ENCODE measurements around the gene GMIP.
"Not testable (repeated sequence)": the region's sequence is repeated elsewhere in the genome, so short reads cannot be mapped to it uniquely, and the experiment has no call there.

The GMIP gene

GRCh38 chr19:19643158-19644053 is at the start of gene GMIP:
TSS of gene GMIP (minus strand) at chr19:19643657. CDS start at chr19:19643529, 128 bp downstream.
- peak; percentile 80 to 84 for DNase-seq (ENCODE audit: low read depth in 2 of 2)

- no peak for DNase-seq (ENCODE audit: low read depth in 2 of 2)
Observed at GRCh38 chr19:19691683-19692082, 48.2 kb upstream of the GMIP start.

- DNase-seq (ENCODE audit: low read depth in 2 of 2): not testable (repeated sequence)
Observed at GRCh38 chr19:19689023-19689422, 45.6 kb upstream of the GMIP start.

- DNase-seq (ENCODE audit: low read depth in 2 of 2): no peak
Observed at GRCh38 chr19:19687090-19687489, 43.6 kb upstream of the GMIP start.

- DNase-seq (ENCODE audit: low read depth in 2 of 2): no peak
Observed at GRCh38 chr19:19686580-19686979, 43.1 kb upstream of the GMIP start.

- not testable (repeated sequence) for DNase-seq (ENCODE audit: low read depth in 2 of 2)
Observed at GRCh38 chr19:19686119-19686518, 42.7 kb upstream of the GMIP start.

GRCh38 chr19:19679176-19680073 is 36.0 kb upstream of the GMIP start:
- no peak for DNase-seq (ENCODE audit: low read depth in 2 of 2)

- DNase-seq (ENCODE audit: low read depth in 2 of 2): no peak
Observed at GRCh38 chr19:19677579-19677978, 34.1 kb upstream of the GMIP start.

GRCh38 chr19:19674315-19674714 is 30.9 kb upstream of the GMIP start:
- no peak for DNase-seq (ENCODE audit: low read depth in 2 of 2)

GRCh38 chr19:19672816-19673215 is 29.4 kb upstream of the GMIP start:
- DNase-seq (ENCODE audit: low read depth in 2 of 2): no peak

- DNase-seq (ENCODE audit: low read depth in 2 of 2): no peak
Observed at GRCh38 chr19:19670070-19670551, 26.7 kb upstream of the GMIP start.

- peak; percentile 84 to 88 for DNase-seq (ENCODE audit: low read depth in 2 of 2)
Observed at GRCh38 chr19:19668230-19669012, 25.0 kb upstream of the GMIP start, which contains the start of gene ZNF101. TSS of gene ZNF101 (plus strand) at chr19:19668839. CDS start at chr19:19668964, 125 bp downstream.

GRCh38 chr19:19665420-19665948 is 22.0 kb upstream of the GMIP start:
- not testable (repeated sequence) for DNase-seq (ENCODE audit: low read depth in 2 of 2)

GRCh38 chr19:19663256-19664120 is 20.0 kb upstream of the GMIP start, which contains the start of gene ATP13A1:
TSS of gene ATP13A1 (minus strand) at chr19:19663676. CDS start at chr19:19663666, 10 bp downstream.
- peak; percentile 76 to 86 for DNase-seq (ENCODE audit: low read depth in 2 of 2)

- DNase-seq (ENCODE audit: low read depth in 2 of 2): no peak
Observed at GRCh38 chr19:19662871-19663255, 19.4 kb upstream of the GMIP start.

- no peak for DNase-seq (ENCODE audit: low read depth in 2 of 2)
Observed at GRCh38 chr19:19662344-19662743, 18.9 kb upstream of the GMIP start.

- DNase-seq (ENCODE audit: low read depth in 2 of 2): no peak
Observed at GRCh38 chr19:19661675-19662251, 18.3 kb upstream of the GMIP start.

- no peak for DNase-seq (ENCODE audit: low read depth in 2 of 2)
Observed at GRCh38 chr19:19661141-19661674, 17.8 kb upstream of the GMIP start.

- DNase-seq (ENCODE audit: low read depth in 2 of 2): no peak
Observed at GRCh38 chr19:19659646-19660245, 16.3 kb upstream of the GMIP start.
